Liver (tissue), 9 donors: Measurements from ENCODE around the gene NTN3. TPM values are rescaled to one million over a fixed set of nuclear protein-coding genes. Genes with fewer than 3 reads are reported as not detected.

Experiments
- DNase-seq: peaks from one replicate; pipeline ENCODE4 v3.0.0-alpha.2; 2017; ENCODE audit warnings: low spot score
- H3K27ac ChIP-seq, 2 donors: one replicate each; pipeline ENCODE4 v1.7.0; 2013; ENCODE audit warnings: inconsistent platforms in 2 of 2, low read length in 2 of 2, control low read depth in 1 of 2, low read depth in 1 of 2, mild to moderate bottlenecking in 1 of 2
- H3K27me3 ChIP-seq, 4 donors: one replicate each; pipeline versions ENCODE4 v1.6.1 to v1.7.0; 2013; ENCODE audit warnings: low read length in 3 of 4, inconsistent platforms in 1 of 4, mild to moderate bottlenecking in 1 of 4, moderate library complexity in 1 of 4; ENCODE audit not compliant: control insufficient read depth in 4 of 4, insufficient read depth in 4 of 4
- H3K36me3 ChIP-seq, 4 donors: one replicate each; pipeline versions ENCODE4 v1.6.1 to v1.7.0; 2013; ENCODE audit warnings: low read length in 3 of 4, mild to moderate bottlenecking in 3 of 4, low read depth in 1 of 4, moderate library complexity in 1 of 4; ENCODE audit not compliant: control insufficient read depth in 4 of 4, insufficient read depth in 3 of 4
- H3K4me1 ChIP-seq, 4 donors: one replicate each; pipeline versions ENCODE4 v1.6.1 to v1.7.0; 2013; ENCODE audit warnings: low read length in 3 of 4, mild to moderate bottlenecking in 3 of 4, moderate library complexity in 1 of 4; ENCODE audit not compliant: control insufficient read depth in 4 of 4, insufficient read depth in 4 of 4
- H3K4me3 ChIP-seq, 3 donors: one replicate each; pipeline versions ENCODE4 v1.6.1 to v1.7.0; 2013; ENCODE audit warnings: low read length in 3 of 3, control low read depth in 1 of 3, low read depth in 1 of 3, mild to moderate bottlenecking in 1 of 3
- H3K9ac ChIP-seq, 2 donors: one replicate each; pipeline ENCODE4 v1.7.0; 2013; ENCODE audit warnings: low read length in 2 of 2, mild to moderate bottlenecking in 2 of 2, moderate library complexity in 2 of 2, control low read depth in 1 of 2, low read depth in 1 of 2
- H3K9me3 ChIP-seq, 4 donors: one replicate each; pipeline versions ENCODE4 v1.6.1 to v1.7.0; 2013; ENCODE audit warnings: low read length in 3 of 4; ENCODE audit not compliant: control insufficient read depth in 4 of 4
- EGR1 ChIP-seq, 2 donors: IDR thresholded peaks; 2 replicates each; pipeline ENCODE4 v1.6.1; 2016 to 2018; ENCODE audit warnings: antibody characterized with exemption in 2 of 2, low read depth in 2 of 2
- FOXA2 ChIP-seq: IDR thresholded peaks from 2 replicates; pipeline ENCODE4 v1.6.1; 2016; ENCODE audit warnings: antibody characterized with exemption
- HNF4G ChIP-seq: IDR thresholded peaks from 2 replicates; pipeline ENCODE4 v1.6.1; 2016; ENCODE audit warnings: antibody characterized with exemption
- JUND ChIP-seq, 2 donors: IDR thresholded peaks; 2 replicates each; pipeline ENCODE4 v1.6.1; 2016; ENCODE audit warnings: antibody characterized with exemption in 2 of 2
- MAX ChIP-seq: IDR thresholded peaks from 2 replicates; pipeline ENCODE4 v1.6.1; 2016; ENCODE audit warnings: antibody characterized with exemption
- NR2F2 ChIP-seq: IDR thresholded peaks from 2 replicates; pipeline ENCODE4 v1.6.1; 2016; ENCODE audit warnings: antibody characterized with exemption
- REST ChIP-seq: IDR thresholded peaks from 2 replicates; pipeline ENCODE4 v1.6.1; 2016; ENCODE audit warnings: antibody characterized with exemption, mild to moderate bottlenecking
- RXRA ChIP-seq, 2 donors: IDR thresholded peaks; 2 replicates each; pipeline ENCODE4 v1.6.1; 2017 to 2018; ENCODE audit warnings: antibody characterized with exemption in 2 of 2, mild to moderate bottlenecking in 1 of 2
- TAF1 ChIP-seq: conservative IDR thresholded peaks from 2 replicates; pipeline ENCODE4 v1.6.1; 2016; ENCODE audit warnings: antibody characterized with exemption, mild to moderate bottlenecking
- YY1 ChIP-seq: IDR thresholded peaks from 2 replicates; pipeline ENCODE4 v1.6.1; 2016; ENCODE audit warnings: antibody characterized with exemption, mild to moderate bottlenecking
- ZBTB33 ChIP-seq: IDR thresholded peaks from 2 replicates; pipeline ENCODE4 v1.6.1; 2016; ENCODE audit warnings: antibody characterized with exemption
- WGBS: extraction: QIAGEN DNeasy Blood & Tissue Kit; methylation state at CpG from one replicate; pipeline ENCODE4 v1.1.7; 2013; 5-methylcytosine and 5-hydroxymethylcytosine counted together
- polyA plus RNA-seq, 2 donors: library from polyadenylated mRNA; stranded (reverse) in 1 of 2; unstranded in 1 of 2; fragments of 200-250 nt in 1 of 2; fragments of >200 nt in 1 of 2; fragmentation: Nextera tagmentation in 1 of 2; extraction: Ambion mirVana in 1 of 2; gene quantifications; one replicate each; pipeline versions ENCODE4 v1.2.1 to v1.2.3, GENCODE V29; 2013 to 2015
- total RNA-seq, 2 donors: library from RNA; depleted of rRNA; stranded (reverse); fragments of >200 nt; gene quantifications; one replicate each; pipeline ENCODE4 v1.2.3, GENCODE V29; 2014
- TF ChIP-seq, protein P1 (sequence below): IDR thresholded peaks from 2 replicates; pipeline ENCODE4 v1.6.1; 2016; ENCODE audit warnings: antibody characterized with exemption
- TF ChIP-seq, protein P2 (sequence below): fragments of 150-350 bp; IDR thresholded peaks from 2 replicates; pipeline ENCODE4 v1.5.1; 2017; ENCODE audit warnings: improper control_type of control experiment, low read depth, low read length; ENCODE audit not compliant: missing input control
- donor health status: healthy.
- donor health status: healthy.
- donor health status: healthy.
- donor health status: healthy.
- donor health status: healthy.

Gene NTN3
- total and polyA plus RNA-seq, 4 donors, result 0.19 to 2.3 (median 0.28) TPM; not detected in 1

DNA sequence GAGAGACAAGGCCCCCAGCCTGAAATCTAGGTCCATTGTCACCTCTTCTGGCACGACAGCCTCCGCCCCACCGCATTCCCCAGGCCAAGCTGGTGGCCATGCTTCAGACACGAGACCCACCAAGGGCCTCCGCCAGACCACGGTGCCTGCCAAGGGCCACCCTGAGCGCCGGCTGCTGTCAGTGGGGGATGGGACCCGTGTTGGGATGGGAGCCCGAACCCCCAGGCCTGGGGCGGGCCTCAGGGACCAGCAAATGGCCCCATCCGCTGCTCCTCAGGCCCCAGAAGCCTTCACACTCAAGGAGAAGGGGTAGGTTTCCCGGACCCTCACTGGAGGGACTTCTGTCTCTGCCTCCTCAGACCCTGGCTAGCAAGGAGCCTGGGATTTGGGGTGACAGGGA is 10.2 kb upstream of the NTN3 start:
- no peak overlapping the region for H3K4me3 ChIP-seq
- 89% methylated on average over 13 of the region's 13 CpGs for WGBS
- H3K36me3 ChIP-seq, result no peaks in the 10 kb centered on the region
- no peak overlapping the region for H3K9ac ChIP-seq
- H3K27me3 ChIP-seq, result no peaks in the 10 kb centered on the region
- no peak overlapping the region for H3K27ac ChIP-seq
- TF ChIP-seq TAF1, result no peak
- no peak for TF ChIP-seq JUND (IDR thresholded peaks at IDR 0.05)
- no peak for TF ChIP-seq HNF4G
- no peak for TF ChIP-seq RXRA (IDR thresholded peaks at IDR 0.05)
- TF ChIP-seq ZBTB33, result no peak
- no peak for TF ChIP-seq YY1
- TF ChIP-seq, protein P1, sequence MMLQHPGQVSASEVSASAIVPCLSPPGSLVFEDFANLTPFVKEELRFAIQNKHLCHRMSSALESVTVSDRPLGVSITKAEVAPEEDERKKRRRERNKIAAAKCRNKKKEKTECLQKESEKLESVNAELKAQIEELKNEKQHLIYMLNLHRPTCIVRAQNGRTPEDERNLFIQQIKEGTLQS, result no peak
- TF ChIP-seq NR2F2, result no peak
- TF ChIP-seq FOXA2, result no peak
- no peak for TF ChIP-seq REST
- TF ChIP-seq, protein P2, sequence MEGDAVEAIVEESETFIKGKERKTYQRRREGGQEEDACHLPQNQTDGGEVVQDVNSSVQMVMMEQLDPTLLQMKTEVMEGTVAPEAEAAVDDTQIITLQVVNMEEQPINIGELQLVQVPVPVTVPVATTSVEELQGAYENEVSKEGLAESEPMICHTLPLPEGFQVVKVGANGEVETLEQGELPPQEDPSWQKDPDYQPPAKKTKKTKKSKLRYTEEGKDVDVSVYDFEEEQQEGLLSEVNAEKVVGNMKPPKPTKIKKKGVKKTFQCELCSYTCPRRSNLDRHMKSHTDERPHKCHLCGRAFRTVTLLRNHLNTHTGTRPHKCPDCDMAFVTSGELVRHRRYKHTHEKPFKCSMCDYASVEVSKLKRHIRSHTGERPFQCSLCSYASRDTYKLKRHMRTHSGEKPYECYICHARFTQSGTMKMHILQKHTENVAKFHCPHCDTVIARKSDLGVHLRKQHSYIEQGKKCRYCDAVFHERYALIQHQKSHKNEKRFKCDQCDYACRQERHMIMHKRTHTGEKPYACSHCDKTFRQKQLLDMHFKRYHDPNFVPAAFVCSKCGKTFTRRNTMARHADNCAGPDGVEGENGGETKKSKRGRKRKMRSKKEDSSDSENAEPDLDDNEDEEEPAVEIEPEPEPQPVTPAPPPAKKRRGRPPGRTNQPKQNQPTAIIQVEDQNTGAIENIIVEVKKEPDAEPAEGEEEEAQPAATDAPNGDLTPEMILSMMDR, result no peak
- no peak for TF ChIP-seq MAX
- no peaks in the 10 kb centered on the region for H3K9me3 ChIP-seq
- no peak for DNase-seq
- H3K4me1 ChIP-seq, result peaks cover 7 to 18% (median 11%) of the 10 kb centered on the region in 4 donors

DNA sequence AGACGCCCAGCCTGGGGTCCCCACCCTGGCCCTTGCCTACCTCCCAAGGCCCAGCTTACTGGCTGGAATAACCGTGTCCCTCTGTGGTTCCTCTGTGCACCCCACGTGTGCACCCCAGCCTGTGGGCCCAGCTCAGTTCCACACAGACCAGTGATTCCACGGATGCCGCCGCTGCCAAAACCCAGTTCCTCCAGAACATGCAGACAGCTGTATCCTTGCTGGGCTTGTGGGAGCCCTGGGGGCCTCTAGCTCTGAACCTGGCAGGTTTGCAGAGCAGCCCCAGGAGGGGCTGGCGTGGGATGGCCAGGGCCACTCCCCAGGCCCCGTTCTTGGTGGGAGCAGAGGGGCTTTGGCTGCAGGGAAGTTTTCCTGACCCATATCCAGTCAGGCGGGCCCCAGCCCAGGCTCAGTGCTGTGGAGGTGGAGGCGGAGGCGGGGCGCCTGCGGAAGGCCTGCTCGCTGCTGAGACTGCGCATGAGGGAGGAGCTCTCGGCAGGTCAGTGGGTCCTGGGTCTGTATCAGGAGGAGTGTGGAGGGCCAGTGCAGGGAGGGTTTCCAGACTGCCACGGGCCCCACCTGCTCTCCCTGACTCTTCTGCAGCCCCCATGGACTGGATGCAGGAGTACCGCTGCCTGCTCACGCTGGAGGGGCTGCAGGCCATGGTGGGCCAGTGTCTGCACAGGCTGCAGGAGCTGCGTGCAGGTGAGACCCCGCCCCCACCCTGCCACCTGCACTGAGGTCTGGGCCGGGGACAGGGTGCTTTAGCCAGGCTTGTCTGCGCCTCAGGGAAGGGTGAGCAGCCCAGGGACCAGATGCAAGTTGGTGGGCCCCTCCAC is 8.8 kb upstream of the NTN3 start:
- DNase-seq, result no peak
- TF ChIP-seq, protein P2, result no peak
- no peak for TF ChIP-seq EGR1 (IDR thresholded peaks at IDR 0.05; ENCODE audit: low read depth in 2 of 2)
- no peak overlapping the region for H3K9ac ChIP-seq
- H3K27me3 ChIP-seq, result no peaks in the 10 kb centered on the region
- H3K9me3 ChIP-seq, result no peaks in the 10 kb centered on the region
- H3K36me3 ChIP-seq, result no peaks in the 10 kb centered on the region
- 95% methylated on average over 23 of the region's 23 CpGs for WGBS
- H3K4me3 ChIP-seq, result no peak overlapping the region
- H3K4me1 ChIP-seq, result peaks cover 7 to 20% (median 13%) of the 10 kb centered on the region in 4 donors
- no peak overlapping the region for H3K27ac ChIP-seq
